AG04449 (cell line): ENCODE measurements around the gene MCEMP1.

ENCODE experiments used
- CTCF ChIA-PET: fragments of 350-600 bp; formaldehyde crosslinking; extraction: SDS; loops from one replicate; lab custom pipeline; 2021; ENCODE audit warnings: antibody characterized with exemption; lab: Yijun Ruan, JAX
- POLR2A ChIA-PET: fragments of 400-600, 350-600 bp; formaldehyde crosslinking; extraction: SDS; loops from one replicate; lab custom pipeline; 2020; ENCODE audit warnings: antibody characterized with exemption, inconsistent platforms; lab: Yijun Ruan, JAX
- DNase-seq: peaks from one replicate; pipeline ENCODE4 v3.0.0-alpha.2; 2010; ENCODE audit warnings: low read depth, low spot score
- H3K4me3 ChIP-seq: 2 replicates; pipeline ENCODE4 v1.5.1; 2011; ENCODE audit warnings: low read depth, mild to moderate bottlenecking, control low read depth, low read length
- TF ChIP-seq, protein P1 (sequence below): IDR thresholded peaks from one replicate; pipeline ENCODE4 v1.5.1; 2011; ENCODE audit warnings: mild to moderate bottlenecking, moderate library complexity, low read length, control low read depth, inconsistent platforms; ENCODE audit not compliant: insufficient read depth; ENCODE audit errors: missing control alignments

Gene MCEMP1

DNA sequence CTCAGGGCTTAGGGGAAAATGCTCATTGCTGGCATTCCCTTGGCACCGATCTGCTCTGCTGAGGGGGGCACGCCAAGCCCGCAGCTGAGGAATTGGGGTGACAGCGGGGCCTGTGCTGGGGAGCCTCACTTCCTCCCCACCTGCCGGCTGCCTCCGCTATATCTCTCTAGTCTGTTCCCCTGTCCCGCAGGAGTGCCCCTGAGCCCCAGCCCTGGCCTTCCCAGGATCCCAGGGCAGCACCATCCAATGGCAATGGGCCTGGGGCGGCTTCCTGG lies 30.5 kb upstream of the MCEMP1 start:
- ChIA-PET CTCF (no interaction called here), POLR2A (no interaction called here)
- H3K4me3 ChIP-seq, result no peak overlapping the region
- TF ChIP-seq, protein P1, sequence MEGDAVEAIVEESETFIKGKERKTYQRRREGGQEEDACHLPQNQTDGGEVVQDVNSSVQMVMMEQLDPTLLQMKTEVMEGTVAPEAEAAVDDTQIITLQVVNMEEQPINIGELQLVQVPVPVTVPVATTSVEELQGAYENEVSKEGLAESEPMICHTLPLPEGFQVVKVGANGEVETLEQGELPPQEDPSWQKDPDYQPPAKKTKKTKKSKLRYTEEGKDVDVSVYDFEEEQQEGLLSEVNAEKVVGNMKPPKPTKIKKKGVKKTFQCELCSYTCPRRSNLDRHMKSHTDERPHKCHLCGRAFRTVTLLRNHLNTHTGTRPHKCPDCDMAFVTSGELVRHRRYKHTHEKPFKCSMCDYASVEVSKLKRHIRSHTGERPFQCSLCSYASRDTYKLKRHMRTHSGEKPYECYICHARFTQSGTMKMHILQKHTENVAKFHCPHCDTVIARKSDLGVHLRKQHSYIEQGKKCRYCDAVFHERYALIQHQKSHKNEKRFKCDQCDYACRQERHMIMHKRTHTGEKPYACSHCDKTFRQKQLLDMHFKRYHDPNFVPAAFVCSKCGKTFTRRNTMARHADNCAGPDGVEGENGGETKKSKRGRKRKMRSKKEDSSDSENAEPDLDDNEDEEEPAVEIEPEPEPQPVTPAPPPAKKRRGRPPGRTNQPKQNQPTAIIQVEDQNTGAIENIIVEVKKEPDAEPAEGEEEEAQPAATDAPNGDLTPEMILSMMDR, result no peak
- no peak for DNase-seq

DNA sequence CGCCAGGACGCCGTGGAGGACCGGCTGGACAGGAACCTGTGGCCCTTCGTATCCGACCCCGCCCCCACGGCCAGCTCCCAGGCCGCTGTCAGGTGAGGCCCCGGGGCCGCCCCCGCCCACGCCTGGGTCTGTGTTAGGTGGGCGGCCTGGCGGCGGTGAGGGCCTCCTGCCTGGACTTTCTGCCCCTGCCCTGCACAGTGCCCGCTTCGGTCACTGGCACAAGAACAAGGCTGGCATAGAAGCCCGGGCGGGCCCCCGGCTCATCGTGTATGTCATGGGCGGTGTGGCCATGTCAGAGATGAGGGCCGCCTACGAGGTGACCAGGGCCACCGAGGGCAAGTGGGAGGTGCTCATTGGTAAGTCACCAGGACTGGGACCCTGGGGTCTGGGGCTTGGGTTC lies 29.7 kb upstream of the MCEMP1 start:
- DNase-seq, result no peak
- TF ChIP-seq, protein P1, result no peak
- ChIA-PET CTCF (no interaction called here), POLR2A (no interaction called here)
- H3K4me3 ChIP-seq, result no peak overlapping the region

DNA sequence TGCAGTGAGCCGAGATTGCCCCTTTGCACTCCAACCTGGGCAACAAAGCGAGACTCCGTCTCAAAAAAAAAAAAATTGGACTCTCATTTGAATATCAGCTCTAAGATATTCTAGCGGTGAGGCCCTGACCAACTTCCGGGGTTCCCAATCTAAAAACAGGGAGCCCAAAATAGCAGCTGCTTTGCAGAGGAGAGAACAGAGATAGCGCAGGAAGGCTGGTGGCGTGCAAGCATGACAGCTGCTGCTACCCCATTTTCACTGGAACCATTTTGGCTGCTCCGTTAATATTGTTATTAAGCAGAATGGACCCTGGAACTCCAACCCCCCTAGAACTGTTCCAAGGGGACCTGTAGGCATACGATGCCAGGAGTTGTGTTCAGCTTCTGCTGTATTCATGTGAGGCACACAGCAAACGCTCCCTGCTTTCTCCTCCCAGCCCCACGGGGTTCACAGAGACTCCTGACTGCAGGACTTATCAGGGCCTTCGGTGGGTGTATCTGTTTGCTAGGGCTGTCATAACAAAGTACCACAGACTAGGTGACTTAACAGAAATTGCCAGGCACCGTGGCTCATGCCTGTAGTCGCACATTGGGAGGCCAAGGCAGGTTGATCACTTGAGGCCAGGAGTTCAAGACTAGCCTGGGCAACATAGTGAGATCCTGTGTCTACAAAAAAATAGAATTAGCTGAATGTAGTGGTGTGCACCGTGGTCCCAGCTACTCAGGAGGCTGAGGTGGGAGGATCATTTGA lies 28.4 kb upstream of the MCEMP1 start:
- CTCF ChIA-PET, result interaction anchor here (0.8 to 7.3 kb wide), 3 partner anchors 6 to 152 kb away, joined by 5 to 65 read pairs (median 18); partner anchors contain the start of gene TRAPPC5
- TF ChIP-seq, protein P1, result no peak
- DNase-seq, result no peak
- POLR2A ChIA-PET, result no interaction called here
- H3K4me3 ChIP-seq, result no peak overlapping the region

DNA sequence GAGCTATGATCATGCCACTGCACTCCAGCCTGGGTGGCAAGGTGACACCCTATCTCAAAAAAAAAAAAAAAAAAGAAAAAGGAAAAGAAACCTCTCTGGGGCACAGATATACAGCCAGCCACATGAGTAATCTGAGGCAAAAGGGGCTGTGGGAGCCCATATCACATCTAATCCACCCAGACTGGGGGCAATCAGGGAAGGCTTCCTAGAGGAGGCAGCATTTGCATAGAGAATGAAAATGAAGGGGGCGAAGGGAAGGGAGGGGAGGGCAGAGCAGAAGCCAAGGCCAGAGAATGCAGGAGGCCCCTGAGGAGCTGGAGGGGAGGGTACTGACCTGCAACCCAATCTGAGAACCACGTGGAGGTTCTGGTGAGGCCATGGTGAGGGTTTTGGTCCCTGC lies 26.7 kb upstream of the MCEMP1 start:
- POLR2A ChIA-PET, result no interaction called here
- TF ChIP-seq, protein P1, result no peak
- no peak overlapping the region for H3K4me3 ChIP-seq
- CTCF ChIA-PET, result interaction anchor here (2.1 to 7.3 kb wide), 5 partner anchors 8 to 150 kb away, joined by 12 to 65 read pairs (median 22); partner anchors contain the start of gene TRAPPC5
- no peak for DNase-seq

DNA sequence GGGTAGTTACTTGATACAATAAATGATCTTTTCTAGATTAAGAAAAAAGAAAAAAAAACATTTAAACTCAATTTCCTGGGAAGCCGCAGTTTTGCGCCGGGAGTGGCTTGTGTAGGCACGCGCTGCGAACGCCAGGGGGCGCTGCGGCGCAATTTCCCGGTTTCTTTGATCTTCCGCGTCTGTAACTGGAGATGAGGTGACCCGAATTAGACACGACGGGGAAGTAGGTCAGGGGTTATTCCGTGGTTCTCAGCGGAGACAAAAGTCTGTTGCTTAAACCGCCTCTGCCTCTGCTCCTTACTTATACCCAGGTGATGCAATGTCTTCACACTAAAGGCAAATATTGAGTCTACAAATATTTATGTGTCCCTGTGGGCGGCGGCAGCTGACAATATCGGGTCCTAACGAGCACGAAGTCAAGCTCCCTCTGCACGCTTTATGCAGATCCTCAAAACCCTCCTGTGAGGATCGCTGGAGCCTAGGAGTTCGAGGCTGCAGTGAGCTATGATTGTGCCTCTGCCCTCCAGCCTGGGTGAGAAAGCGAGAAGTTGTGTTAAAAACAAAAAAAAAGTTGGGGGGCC lies 24.7 kb upstream of the MCEMP1 start:
- H3K4me3 ChIP-seq, result peak overlapping the region; percentile 26

DNA sequence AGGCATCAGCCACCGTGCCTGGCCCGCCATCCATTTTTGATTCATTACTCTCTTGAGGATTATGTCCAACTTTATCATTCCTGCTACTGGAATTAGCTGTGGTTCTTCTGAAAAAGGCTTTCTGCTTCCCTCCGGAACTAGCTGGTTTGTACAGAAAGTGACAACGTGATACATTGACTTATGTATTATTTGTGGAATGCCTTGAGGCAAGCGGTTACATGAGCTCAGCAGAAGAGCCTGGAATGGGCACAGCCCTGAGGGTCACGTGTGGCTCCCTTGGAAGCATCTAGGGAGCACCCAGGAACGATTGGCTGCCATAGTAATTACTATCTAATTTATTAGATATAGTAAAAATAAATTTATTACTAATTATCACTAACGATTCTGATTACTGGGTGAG lies 22.5 kb upstream of the MCEMP1 start:
- no peak for DNase-seq
- H3K4me3 ChIP-seq, result no peak overlapping the region
- ChIA-PET CTCF (interaction anchor here (1.1 to 7.3 kb wide), 5 partner anchors 16 to 300 kb away, joined by 3 to 65 read pairs (median 33); partner anchors contain the start of genes RETN and TRAPPC5), POLR2A (no interaction called here)
- TF ChIP-seq, protein P1, result no peak

More for the DNA sequence above, 24.7 kb upstream of the MCEMP1 start:
- CTCF ChIA-PET, result interaction anchor here (0.7 to 7.3 kb wide), 21 partner anchors 9 to 298 kb away, joined by 3 to 65 read pairs (median 6); partner anchors contain the start of genes MCEMP1, PCP2, PET100 and RETN
- no peak for DNase-seq
- POLR2A ChIA-PET, result no interaction called here
- TF ChIP-seq, protein P1, result peak; percentile 90
